Measurements from ENCODE around the gene ELF3. TPM values are rescaled to one million over a fixed set of nuclear protein-coding genes. Genes with fewer than 3 reads are reported as not detected.

Gene ELF3
- total and polyA plus RNA-seq, 2 of the 13 experiments (the other 11 are each of a cell fraction or from before 2014, with no cell fraction given) = 11.5 to 55.1 TPM

- TF ChIP-seq RERE (CRISPR knock-in tag; IDR thresholded peaks at IDR 0.05; ENCODE audit: low read depth) = no peak
- TF ChIP-seq ZNF713 (CRISPR knock-in tag; IDR thresholded peaks at IDR 0.05) = no peak
- TF ChIP-seq ZNF335 (CRISPR knock-in tag; IDR thresholded peaks at IDR 0.05) = no peak
- TF ChIP-seq ZNF441 (CRISPR knock-in tag; IDR thresholded peaks at IDR 0.05; ENCODE audit: borderline replicate concordance) = 0 out of 2 replicates have a peak, but pooled peaks have one; percentile 14
- peak; percentile 47; the same call in 1 of the 2 replicates for TF ChIP-seq MTA1 (CRISPR knock-in tag; IDR thresholded peaks at IDR 0.05; ENCODE audit: borderline replicate concordance)
- TF ChIP-seq JARID2 (CRISPR knock-in tag; IDR thresholded peaks at IDR 0.05; ENCODE audit: insufficient replicate concordance) = no peak
- TF ChIP-seq ZBTB2 (CRISPR knock-in tag; IDR thresholded peaks at IDR 0.05; ENCODE audit: low read depth) = no peak
- TF ChIP-seq ZSCAN12 (CRISPR knock-in tag; IDR thresholded peaks at IDR 0.05) = no peak
- no peak for TF ChIP-seq ZNF317 (CRISPR knock-in tag; IDR thresholded peaks at IDR 0.05)
- no peak for TF ChIP-seq GABPA (IDR thresholded peaks at IDR 0.05; ENCODE audit: low read depth, low read length)
- TF ChIP-seq GABPA (CRISPR knock-in tag; IDR thresholded peaks at IDR 0.05; ENCODE audit: low read depth) = no peak
- TF ChIP-seq BRCA1 (CRISPR knock-in tag; IDR thresholded peaks at IDR 0.05) = no peak
- no peak for TF ChIP-seq MYC (CRISPR knock-in tag; IDR thresholded peaks at IDR 0.05; ENCODE audit: borderline replicate concordance)
- TF ChIP-seq PRMT3 (CRISPR knock-in tag; IDR thresholded peaks at IDR 0.05; ENCODE audit: borderline replicate concordance, low read depth) = no peak
- no peak for TF ChIP-seq RBAK (CRISPR knock-in tag; IDR thresholded peaks at IDR 0.05)
- TF ChIP-seq FOXO4 (CRISPR knock-in tag; conservative IDR thresholded peaks at IDR 0.05) = no peak
- TF ChIP-seq BORCS8-MEF2B (CRISPR knock-in tag; IDR thresholded peaks at IDR 0.05) = no peak
- no peak for TF ChIP-seq HNRNPK (IDR thresholded peaks at IDR 0.05; ENCODE audit: low read depth, low read length, poor library complexity, severe bottlenecking)
- no peak for TF ChIP-seq ZNF749 (CRISPR knock-in tag; IDR thresholded peaks at IDR 0.05; ENCODE audit: borderline replicate concordance)
- TF ChIP-seq FOXJ3 (CRISPR knock-in tag; IDR thresholded peaks at IDR 0.05; ENCODE audit: borderline replicate concordance) = no peak; the same call in 1 of the 2 replicates
- TF ChIP-seq SIX4 (CRISPR knock-in tag; IDR thresholded peaks at IDR 0.05) = peak; percentile 62
These were observed 46.4 kb downstream of the ELF3 start (continued) for GRCh38 chr1:202056644-202057334.
